Activated T-helper 1 cell treated with anti-CD3 and anti-CD28 coated beads, Interleukin-2, amount 50 U/mL, for 16 hours (primary cell): Measurements from ENCODE around the gene HMCN2.
A peak's percentile ranks its signal among the peaks of the same experiment; 100 is the strongest.
"Not testable (repeated sequence)": the region's sequence is repeated elsewhere in the genome, so short reads cannot be mapped to it uniquely, and the experiment has no call there.

Experiments used
- DNase-seq, 2 donors: peaks; one replicate each; pipeline ENCODE4 v3.0.0-alpha.2; 2020; ENCODE audit warnings: low read depth in 1 of 2, low spot score in 1 of 2

HMCN2 gene

DNA sequence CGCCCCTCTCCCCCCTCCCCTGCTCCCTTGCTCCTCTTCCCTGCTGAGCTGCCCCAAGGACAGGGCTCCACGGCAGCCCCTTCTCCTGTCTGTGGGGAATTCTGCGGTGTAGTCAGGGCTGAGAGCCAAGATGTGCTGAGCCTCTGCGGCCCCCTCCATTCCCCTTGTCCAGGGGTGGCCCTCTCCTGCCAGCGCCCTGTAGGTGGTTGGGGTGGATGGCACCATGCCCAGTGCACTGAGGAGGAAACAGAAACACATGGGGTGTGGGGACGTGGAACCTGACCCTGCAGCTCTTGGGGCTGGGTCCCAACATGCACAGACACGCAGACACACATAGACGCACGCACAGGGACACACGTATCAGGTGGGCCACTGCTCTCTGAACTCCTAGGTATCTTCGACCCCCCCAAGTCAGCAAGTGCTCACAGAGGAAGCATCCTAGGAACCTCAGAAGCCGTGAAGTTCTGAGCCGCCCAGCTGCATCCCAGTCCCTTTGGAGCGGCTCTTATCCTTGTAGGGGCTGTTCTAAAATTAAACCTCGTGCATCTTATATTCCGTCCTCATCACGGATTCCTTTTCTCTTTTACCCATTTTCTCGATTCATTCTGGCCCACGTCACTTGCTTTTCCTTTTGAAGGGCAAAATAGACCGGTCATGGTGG, 64.8 kb downstream of the HMCN2 start:
- DNase-seq, result no peak

DNA sequence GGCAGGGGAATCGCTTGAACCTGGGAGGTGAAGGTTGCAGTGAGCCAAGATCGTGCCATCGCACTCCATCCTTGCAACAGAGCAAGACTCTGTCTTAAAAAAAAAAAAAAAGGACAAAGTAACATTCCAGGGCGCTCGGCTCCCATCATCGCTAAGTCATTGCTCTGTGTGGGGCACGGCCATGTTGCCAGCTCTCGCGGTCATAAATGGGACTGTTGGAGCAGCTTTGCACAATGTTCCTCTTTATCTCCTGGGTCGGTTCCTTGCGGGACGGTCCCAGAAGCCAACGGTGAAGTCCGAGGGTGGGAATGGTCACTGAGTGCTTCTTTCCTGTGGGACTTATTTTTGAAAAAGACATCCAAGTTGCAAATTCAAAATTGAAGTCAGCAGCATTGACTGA, 65.5 kb downstream of the HMCN2 start:
- no peak for DNase-seq

DNA sequence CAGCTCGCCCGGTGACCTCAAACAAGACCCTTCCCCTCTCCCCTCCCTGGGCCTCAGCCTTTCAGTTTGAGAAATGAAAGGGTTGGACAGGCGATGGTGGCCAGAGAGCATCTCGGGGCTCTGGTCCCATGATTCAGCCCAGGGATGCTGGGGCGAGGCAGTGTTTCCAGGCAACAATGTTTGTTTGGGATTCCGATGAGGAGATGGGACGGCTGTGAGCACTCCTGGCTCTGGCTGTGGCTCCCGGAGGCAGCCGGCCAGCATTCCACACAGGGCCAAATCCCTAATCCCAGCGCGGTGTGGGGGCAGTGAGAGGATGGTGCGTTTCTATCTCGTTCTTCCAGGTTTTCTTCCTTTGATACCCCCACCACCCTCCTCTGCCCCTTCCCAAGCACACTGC, 66.0 kb downstream of the HMCN2 start:
- no peak for DNase-seq

DNA sequence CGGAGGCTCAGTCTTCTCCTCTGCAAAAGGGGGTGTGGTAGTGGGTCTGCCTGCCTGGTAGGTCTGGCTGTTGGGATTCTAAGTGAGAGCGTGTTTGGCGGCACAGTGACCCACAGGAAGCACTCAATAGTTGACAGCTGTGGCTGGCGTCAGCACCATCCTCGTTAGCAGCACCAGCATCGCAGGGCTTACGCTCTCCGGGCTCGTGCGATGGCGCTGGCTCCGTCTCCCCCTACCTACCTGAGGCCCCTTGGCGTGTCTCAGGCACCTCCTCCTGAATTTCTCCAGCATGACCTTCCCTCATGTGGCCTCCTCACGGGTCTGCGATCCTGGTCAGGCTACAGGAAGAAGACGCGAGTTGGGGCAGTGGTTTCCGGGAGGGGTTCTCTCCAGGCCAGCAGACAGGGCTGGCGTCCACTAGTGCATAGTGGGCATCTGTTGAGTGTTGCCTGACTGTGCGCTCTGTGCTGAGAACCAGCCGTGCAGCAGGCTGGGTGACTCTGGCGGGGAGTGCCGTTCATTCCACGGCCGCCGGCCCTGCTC, 66.9 kb downstream of the HMCN2 start:
- no peak for DNase-seq

DNA sequence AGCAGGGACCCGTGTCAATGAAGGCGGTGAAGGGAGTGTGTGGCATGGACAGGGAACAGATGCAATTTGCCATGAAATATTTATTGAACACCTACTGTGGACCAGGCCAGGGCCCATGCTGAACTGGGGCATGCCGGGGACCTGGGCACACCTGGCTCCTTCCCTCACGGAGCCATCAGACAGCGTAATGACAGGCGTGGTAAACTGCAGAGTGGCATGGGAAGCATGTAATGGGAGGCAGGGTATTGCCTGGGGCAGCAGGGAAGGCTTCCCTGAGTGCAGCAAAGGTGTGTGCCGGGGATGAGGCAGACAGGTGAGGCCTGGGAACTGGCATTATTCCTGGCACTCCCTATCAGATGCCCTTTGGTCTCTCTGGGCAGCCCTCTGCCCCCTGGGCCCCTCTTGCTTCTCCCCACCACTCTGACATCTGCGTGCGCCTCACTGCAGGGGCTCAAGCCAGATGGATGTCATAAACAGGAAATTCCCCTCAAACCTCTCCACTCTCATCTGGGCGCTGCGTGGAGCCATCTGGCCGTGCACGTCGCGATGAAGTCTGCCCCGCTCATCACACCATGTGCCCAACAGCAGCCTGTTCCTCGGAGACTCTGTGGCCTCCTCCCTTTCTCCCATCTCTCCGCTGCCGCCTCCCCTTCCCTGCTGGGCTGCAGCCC, 67.6 kb downstream of the HMCN2 start:
- no peak for DNase-seq

DNA sequence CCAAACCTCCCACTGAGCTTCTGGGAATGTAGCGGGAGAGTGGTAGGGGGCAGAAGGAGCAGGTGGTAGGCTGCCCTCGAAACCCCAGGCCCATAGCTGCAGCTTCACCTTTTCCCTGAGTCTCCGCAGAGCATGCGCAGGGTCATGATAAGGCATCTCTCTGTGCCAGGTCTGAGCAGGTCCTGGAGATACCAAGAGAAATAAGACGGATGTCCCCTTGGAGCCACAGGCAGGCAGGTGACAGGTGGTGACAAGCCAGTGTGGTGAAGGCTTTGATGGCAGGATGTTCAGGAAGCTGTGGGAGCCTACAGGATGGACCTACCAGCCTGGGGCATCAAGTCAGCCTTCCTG, 68.1 kb downstream of the HMCN2 start:
- no peak for DNase-seq

GRCh38 chr9:130334915-130335314, 69.4 kb downstream of the HMCN2 start:
- DNase-seq, result no peak

- no peak for DNase-seq
Observed at GRCh38 chr9:130336027-130336610, 70.6 kb downstream of the HMCN2 start.

DNA sequence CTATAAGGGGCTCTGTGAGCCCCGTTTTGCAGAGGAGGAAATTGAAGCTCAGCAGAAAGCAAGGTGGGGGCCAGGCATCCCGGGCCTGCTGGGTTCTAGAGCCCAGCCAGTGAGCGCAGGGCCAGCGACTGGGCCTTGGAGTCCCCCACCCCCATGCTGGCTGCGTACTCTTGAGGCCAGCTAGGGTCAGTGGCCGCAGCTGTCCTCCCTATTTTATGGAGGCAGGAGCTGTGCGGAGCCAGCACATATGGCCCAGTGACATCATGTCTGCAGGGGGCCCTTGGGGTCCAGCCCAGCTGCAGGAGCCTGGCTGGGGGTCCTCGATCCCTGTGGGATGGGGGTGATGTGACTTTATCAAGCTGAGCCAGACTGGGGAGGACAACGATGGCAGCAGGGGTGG, 71.3 kb downstream of the HMCN2 start:
- no peak for DNase-seq

DNA sequence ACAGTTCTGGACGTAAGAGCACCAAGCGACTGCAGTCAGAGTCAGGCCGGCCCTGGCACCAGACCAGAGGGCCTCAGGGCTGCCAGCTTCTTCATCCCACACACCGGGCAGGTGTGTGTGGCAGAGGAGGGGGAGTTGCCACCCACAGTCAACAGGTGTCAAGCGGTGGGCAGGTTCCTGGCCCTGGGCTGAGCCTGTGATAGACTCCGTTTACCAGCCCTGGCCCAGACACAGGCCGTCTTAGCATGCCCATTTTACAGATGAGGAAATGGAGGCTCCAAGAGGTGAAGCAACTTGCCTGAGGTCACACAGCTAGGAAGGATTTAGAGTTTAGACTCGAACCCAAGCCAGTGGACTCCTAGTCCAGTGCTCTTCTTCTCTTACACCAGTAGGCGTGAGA, 71.8 kb downstream of the HMCN2 start:
- no peak for DNase-seq

GRCh38 chr9:130337784-130338380, 72.3 kb downstream of the HMCN2 start:
- DNase-seq, result no peak

GRCh38 chr9:130338891-130339290, 73.3 kb downstream of the HMCN2 start:
- DNase-seq, result not testable (repeated sequence)

- DNase-seq, result no peak
Observed at GRCh38 chr9:130339306-130339705, 73.7 kb downstream of the HMCN2 start.

GRCh38 chr9:130340011-130340410, 74.5 kb downstream of the HMCN2 start:
- DNase-seq, result no peak

- DNase-seq, result not testable (repeated sequence)
Observed at GRCh38 chr9:130340557-130340956, 75.0 kb downstream of the HMCN2 start.

DNA sequence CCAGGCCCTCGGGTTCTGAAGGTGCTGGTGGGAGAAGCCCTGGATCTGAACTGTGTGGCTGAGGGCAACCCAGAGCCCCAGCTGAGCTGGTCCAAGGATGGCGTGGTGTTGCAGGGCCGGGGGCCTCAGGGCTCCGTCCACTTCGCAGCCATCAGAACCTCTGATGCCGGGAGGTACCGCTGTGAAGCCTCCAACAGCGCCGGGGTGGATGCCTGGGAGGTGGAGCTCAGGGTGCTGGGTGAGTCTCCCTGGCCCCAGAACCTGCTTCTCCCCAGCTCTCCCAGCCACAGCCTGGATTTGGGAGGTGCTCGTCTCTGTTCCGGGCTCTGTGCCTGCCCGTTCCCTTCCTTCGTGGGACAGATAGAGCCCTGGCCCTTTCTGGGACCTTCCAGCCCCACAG, 75.6 kb downstream of the HMCN2 start:
- DNase-seq, result no peak

DNA sequence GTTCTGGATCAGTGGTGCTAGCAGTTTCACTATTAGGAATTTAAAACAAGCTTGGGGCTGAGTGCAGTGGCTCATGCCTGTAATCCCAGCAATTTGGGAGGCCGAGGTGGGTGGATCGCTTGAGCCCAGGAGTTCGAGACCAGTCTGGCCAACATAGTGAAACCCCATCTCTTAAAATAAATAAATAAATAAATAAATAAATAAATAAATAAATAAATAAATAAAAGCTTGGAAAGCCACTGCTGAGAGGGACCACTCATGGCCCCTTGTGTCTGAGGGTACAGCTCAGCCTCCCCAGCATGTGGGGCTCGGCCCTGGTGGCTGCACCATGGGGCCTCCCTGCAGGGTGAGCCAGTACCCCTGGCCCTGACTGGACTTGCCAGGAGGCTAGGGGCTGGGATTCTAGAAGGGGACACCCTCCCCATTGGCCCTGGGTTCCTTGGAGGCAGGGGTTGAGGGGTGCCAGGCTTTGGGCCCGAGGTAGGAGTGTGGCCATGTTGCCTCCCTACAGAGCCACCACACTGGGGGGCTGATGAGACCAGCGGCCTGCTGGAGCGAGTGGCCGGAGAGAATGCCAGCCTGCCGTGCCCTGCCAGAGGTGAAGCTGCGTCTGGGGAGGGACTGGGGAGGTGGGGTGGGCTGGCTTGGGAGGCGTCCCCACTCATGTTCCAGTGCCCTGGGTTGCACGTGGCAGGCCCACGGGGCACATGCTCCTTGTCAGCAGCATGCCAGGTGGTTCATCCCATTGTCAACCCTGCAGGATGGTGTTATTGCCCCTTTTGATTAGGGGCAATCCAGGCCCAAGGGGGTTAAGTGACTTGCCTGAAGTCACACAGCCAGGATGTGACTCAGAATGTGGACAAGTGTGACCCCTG, 76.5 kb downstream of the HMCN2 start:
- no peak for DNase-seq

DNA sequence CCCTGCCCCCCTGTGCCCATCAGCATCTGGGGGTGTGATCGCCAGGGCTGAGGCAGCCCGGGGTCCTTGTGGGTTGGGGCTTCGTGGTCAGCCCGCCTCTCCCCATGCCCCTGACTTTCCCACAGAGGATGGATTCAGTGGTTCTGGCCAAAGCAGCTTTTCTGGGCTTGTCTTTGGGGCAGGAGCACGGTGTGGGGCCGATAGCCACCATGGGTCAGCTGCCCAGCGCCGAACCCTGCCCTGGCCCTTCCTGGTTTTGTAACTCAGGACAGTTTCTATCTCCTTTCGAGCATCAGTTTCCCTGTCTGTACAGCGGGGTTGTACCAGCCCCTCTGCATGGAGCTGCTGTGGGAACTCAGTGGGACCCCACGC, 77.1 kb downstream of the HMCN2 start:
- DNase-seq, result no peak

DNA sequence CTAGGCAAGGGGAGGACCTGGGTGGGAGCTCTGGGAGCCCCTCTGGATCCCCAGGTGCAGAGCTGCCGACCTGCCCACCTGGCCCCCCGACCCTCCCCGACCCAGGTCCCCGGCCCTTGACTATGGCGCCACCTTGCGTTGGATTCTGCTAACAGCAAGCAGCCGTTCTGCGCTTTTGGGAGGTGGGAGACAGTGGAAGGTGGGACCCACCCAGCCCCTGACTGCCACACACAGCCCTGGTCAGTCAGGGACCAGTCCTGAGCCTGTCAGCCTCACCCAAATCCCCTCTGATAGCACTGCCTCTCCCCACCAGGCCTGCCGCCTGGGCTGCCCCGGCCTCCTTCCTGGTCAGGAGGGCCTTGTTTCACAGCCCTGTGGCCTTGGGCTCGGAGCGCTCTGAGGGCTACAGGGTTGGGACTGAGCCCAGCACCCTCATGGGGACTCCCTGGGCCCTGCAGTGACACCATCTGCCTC, 77.9 kb downstream of the HMCN2 start:
- DNase-seq, result peak in 1 of 2 donors; percentile 2

DNA sequence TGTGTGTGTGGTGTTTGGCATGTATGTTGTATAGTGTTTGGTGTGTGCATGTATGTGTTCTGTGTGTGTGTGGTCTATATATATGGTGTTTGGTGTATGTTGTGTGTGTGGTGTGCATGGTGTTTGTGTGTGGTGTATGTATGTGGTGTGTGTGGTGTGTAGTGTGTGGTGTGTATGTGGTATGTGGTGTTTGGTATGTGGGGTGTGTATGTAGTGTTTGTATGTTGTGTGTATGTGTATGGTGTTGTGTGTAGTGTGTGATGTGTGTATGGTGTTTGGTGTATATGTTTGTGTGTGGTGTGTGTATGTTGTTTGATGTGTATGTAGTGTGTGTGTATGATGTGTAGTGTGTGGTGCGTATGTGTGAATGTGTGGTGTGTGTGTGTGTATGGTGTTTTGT, 78.8 kb downstream of the HMCN2 start:
- no peak for DNase-seq
